ENCODE data around the gene CEACAM16. TPM values are rescaled to one million over a fixed set of nuclear protein-coding genes. Genes with fewer than 3 reads are reported as not detected.

The CEACAM16 gene
- total RNA-seq, 1 donor from 2014 or later, result not detected

DNA sequence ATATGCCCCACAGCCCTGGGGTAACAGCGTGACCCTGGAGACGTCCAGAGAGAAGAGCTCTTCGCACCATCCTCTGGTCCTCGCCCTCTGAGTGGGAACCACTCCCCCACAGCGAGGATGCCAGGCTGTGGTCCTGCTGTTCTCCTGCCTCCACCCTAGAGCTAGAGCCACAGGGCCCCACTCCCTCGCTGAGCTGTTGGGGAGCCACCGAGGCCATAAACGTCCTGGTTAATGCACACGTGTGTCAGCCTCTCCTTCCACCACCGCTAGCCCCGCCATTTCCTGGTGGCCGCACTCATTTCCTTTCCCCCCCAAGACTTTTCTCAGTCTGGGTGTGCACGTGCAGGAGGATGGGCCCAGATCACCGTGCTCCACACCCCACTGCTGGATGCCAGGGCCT, 11.5 kb downstream of the CEACAM16 start:
- no peak overlapping the region for H3K27ac Mint-ChIP-seq (ENCODE audit: unreplicated experiment)
- TF ChIP-seq, protein P1, sequence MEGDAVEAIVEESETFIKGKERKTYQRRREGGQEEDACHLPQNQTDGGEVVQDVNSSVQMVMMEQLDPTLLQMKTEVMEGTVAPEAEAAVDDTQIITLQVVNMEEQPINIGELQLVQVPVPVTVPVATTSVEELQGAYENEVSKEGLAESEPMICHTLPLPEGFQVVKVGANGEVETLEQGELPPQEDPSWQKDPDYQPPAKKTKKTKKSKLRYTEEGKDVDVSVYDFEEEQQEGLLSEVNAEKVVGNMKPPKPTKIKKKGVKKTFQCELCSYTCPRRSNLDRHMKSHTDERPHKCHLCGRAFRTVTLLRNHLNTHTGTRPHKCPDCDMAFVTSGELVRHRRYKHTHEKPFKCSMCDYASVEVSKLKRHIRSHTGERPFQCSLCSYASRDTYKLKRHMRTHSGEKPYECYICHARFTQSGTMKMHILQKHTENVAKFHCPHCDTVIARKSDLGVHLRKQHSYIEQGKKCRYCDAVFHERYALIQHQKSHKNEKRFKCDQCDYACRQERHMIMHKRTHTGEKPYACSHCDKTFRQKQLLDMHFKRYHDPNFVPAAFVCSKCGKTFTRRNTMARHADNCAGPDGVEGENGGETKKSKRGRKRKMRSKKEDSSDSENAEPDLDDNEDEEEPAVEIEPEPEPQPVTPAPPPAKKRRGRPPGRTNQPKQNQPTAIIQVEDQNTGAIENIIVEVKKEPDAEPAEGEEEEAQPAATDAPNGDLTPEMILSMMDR (IDR thresholded peaks at IDR 0.05), result no peak

DNA sequence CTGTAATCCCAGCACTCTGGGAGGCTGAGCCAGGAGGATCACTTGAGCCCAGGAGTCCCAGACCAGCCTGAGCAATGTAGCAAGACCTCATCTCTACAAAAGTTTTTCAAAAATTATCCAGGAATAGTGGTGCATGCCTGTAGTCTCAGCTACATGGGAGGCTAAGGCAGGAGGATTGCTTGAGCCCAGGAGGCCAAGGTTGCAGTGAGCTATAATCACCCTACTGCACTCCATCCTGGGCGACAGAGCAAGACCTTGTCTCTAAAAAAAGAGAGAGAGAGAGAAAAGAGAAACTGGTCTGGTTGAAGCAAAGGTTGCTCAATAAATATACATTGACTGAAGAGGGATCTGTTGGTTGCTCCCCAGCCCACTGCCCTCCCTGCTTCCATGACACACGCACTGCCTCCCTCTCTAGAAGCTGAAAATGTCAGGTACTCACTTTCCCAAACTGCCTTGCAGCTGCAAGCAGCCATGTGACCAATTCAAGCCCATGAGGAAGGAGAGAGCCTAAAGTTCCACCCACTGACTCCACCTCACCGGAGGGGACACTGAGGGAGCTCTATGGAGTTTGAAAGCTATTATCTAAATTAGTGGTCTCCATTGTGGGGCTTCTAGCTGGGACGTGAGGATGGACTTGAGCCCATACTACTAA, 14.0 kb downstream of the CEACAM16 start:
- H3K27ac Mint-ChIP-seq (ENCODE audit: unreplicated experiment), result no peak overlapping the region
- H3K4me3 Mint-ChIP-seq (ENCODE audit: unreplicated experiment), result no peak overlapping the region
- no peaks in the 10 kb centered on the region for H3K27me3 Mint-ChIP-seq (ENCODE audit: unreplicated experiment)
- TF ChIP-seq, protein P1 (IDR thresholded peaks at IDR 0.05), result no peak
- peaks cover 6% of the 10 kb centered on the region for H3K4me1 Mint-ChIP-seq (ENCODE audit: unreplicated experiment)
- no peak for DNase-seq (ENCODE audit: extremely low spot score, unreplicated experiment)
- H3K9me3 Mint-ChIP-seq (ENCODE audit: unreplicated experiment), result peaks cover 5% of the 10 kb centered on the region
- no peaks in the 10 kb centered on the region for H3K36me3 Mint-ChIP-seq (ENCODE audit: unreplicated experiment)

More for the DNA sequence above, 11.5 kb downstream of the CEACAM16 start:
- H3K9me3 Mint-ChIP-seq (ENCODE audit: unreplicated experiment), result peaks cover 3% of the 10 kb centered on the region
- no peaks in the 10 kb centered on the region for H3K36me3 Mint-ChIP-seq (ENCODE audit: unreplicated experiment)
- DNase-seq (ENCODE audit: extremely low spot score, unreplicated experiment), result no peak
- H3K4me1 Mint-ChIP-seq (ENCODE audit: unreplicated experiment), result peaks cover 2% of the 10 kb centered on the region
- H3K27me3 Mint-ChIP-seq (ENCODE audit: unreplicated experiment), result no peaks in the 10 kb centered on the region
- H3K4me3 Mint-ChIP-seq (ENCODE audit: unreplicated experiment), result no peak overlapping the region

DNA sequence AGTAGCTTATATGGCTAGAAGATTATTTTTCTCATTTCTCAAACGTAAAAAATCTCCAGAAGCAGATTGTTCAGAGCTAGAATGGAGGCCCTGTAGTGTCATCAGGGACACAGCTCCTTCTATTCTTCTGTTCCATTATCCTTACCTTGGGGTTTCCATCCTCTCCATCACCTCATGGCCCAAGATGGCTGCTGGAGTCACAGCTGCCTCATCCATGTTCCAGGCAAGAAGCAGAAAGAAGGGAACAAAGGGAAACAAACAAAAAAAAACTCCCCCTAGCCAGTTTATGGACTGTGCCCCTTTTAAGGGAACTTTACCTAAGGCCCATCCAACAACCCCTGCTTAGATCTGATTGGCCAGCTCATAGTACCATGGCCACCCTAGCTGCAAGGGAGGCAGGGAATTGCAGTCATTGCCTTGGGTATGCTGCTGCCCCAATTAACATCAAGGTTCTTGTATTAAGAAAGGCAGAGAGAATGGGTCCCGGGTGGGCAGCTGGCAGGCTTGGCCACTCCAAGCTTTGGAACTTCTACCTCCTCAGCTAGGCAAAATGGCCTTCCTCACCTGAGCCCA, 15.7 kb downstream of the CEACAM16 start:
- no peak overlapping the region for H3K27ac Mint-ChIP-seq (ENCODE audit: unreplicated experiment)
- peaks cover 22% of the 10 kb centered on the region for H3K4me1 Mint-ChIP-seq (ENCODE audit: unreplicated experiment)
- TF ChIP-seq, protein P1 (IDR thresholded peaks at IDR 0.05), result no peak
- peaks cover 5% of the 10 kb centered on the region for H3K9me3 Mint-ChIP-seq (ENCODE audit: unreplicated experiment)
- H3K27me3 Mint-ChIP-seq (ENCODE audit: unreplicated experiment), result no peaks in the 10 kb centered on the region
- no peak overlapping the region for H3K4me3 Mint-ChIP-seq (ENCODE audit: unreplicated experiment)
- no peaks in the 10 kb centered on the region for H3K36me3 Mint-ChIP-seq (ENCODE audit: unreplicated experiment)
- DNase-seq (ENCODE audit: extremely low spot score, unreplicated experiment), result no peak

DNA sequence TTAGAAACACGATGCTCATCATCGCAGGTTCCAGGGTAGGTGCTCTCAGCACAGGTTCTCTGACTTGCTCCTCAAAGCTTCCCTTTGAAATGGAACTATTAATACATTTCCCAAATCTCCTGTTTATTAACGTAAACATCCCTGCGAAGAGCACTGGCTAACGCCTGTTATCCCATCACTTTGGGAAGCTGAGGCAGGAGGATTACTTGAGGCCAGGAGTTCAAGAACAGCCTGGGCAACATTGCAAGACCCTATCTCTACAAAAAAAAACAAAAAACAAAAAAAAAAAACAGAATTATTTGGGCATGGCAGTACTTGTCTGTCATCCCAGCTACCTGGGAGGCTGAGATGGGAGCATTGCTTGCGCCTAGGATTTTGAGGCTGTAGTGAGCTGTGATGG, 18.7 kb downstream of the CEACAM16 start:
- TF ChIP-seq, protein P1 (IDR thresholded peaks at IDR 0.05), result no peak

DNA sequence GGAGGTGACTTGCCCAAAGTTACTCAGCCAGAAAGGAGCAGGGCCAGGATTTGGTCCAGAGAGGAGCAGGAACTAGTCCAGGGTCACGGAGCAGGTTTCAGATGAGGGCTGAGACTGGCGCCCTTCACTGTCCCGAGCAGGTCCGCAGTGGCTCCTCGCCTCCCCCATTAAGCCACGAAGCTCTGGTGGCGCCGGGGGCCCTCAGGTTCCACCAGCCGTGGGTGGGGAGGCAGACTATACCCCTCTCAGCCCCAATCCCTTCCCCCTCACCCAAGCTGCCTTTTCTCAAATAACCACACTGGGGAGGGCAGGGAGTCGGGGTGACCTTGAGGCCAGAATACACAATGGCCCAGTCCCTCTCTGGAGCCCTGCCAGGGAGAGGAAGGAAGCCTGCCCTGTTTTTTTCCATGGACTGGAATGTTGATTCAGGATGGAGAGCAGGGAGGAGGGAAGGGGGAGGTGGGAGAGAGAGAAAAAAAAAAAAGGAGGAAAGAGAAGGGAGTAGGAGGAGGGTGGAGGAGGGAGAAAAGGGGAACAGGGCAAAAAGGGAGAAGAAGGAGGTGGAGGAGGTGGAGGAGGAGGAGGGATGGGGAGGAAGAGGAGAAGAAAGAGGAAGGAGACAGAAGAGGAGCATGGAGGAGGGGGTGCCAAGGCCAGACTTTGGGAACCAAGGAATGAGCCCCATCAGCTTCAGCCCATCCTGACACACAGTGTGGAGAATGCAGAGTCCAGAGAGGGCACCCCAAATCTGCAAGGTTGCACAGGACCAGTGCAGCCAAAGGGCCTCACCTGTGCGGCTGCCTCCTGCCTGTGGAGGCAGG, 19.7 kb downstream of the CEACAM16 start:
- no peaks in the 10 kb centered on the region for H3K27me3 Mint-ChIP-seq (ENCODE audit: unreplicated experiment)
- TF ChIP-seq, protein P1 (IDR thresholded peaks at IDR 0.05), result no peak
- no peaks in the 10 kb centered on the region for H3K36me3 Mint-ChIP-seq (ENCODE audit: unreplicated experiment)
- no peak for DNase-seq (ENCODE audit: extremely low spot score, unreplicated experiment)
- H3K27ac Mint-ChIP-seq (ENCODE audit: unreplicated experiment), result peak overlapping the region; percentile 89
- H3K9me3 Mint-ChIP-seq (ENCODE audit: unreplicated experiment), result peaks cover 5% of the 10 kb centered on the region
- peak overlapping the region; percentile 42 for H3K4me3 Mint-ChIP-seq (ENCODE audit: unreplicated experiment)
- H3K4me1 Mint-ChIP-seq (ENCODE audit: unreplicated experiment), result peaks cover 33% of the 10 kb centered on the region

More for the DNA sequence above, 18.7 kb downstream of the CEACAM16 start:
- Mint-ChIP-seq H3K36me3 (ENCODE audit: unreplicated experiment) (no peaks in the 10 kb centered on the region), H3K4me1 (ENCODE audit: unreplicated experiment) (peaks cover 30% of the 10 kb centered on the region), H3K27ac (ENCODE audit: unreplicated experiment) (no peak overlapping the region), H3K9me3 (ENCODE audit: unreplicated experiment) (peaks cover 5% of the 10 kb centered on the region), H3K27me3 (ENCODE audit: unreplicated experiment) (no peaks in the 10 kb centered on the region), H3K4me3 (ENCODE audit: unreplicated experiment) (no peak overlapping the region)
- no peak for DNase-seq (ENCODE audit: extremely low spot score, unreplicated experiment)

Data from osteocyte (in vitro differentiated cells).